ENCODE results near the gene FMN1.

DNA sequence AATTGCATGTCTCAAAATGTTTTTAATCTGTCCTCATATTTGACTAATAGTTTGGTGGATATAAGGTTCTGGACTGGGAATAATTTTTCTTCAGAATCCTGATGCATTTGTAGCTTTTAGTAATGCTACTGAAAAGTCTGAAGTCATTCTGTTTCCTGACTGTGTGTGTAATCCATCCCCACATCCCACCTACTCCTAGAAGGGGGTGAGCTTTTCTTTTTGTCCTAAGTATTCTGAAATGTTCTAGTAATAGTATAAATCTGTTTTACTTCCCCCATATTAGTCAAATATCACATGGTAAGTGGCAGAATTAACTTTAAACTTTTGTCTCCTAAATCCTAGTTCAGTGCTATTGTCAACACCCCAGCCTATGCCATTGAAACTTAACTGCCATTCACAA is 313.9 kb downstream of the FMN1 start:
- TF ChIP-seq POLR2AphosphoS5 (IDR thresholded peaks at IDR 0.05; ENCODE audit: borderline replicate concordance, low read depth, low read length) (no peak), EZH2 (IDR thresholded peaks at IDR 0.05) (no peak), FOXP2 (optimal IDR thresholded peaks at IDR 0.05; ENCODE audit: control extremely low read depth, extremely low read length, insufficient read depth) (no peak)

All from SK-N-MC (cell line).